ENCODE results near the gene C6orf52. TPM values are rescaled to one million over a fixed set of nuclear protein-coding genes. Genes with fewer than 3 reads are reported as not detected.

Gene C6orf52
- total RNA-seq, 6 donors from 2014 or later = 1.6 to 3.2 TPM; not detected in 4

DNA sequence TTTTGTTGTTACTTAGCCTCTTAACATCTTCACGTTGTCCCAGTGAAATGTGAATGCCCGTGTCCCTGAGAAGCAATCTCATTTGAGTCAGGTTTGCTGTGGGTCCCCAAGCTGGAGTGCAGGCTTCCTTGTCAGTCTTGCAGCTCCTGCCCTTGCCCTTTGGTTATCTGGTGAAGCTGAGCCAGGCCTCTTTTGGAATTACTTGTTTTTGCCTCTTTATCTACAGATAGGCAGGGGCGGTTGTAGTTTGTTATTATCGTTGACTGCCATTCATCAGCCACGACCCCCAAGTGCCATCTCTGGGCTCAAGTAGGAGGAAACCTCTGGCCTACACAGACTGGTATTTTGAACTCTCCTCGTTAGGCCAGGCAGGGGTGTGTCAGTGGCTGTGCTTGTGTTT, 30.6 kb upstream of the C6orf52 start:
- Histone ChIP-seq H3K27ac (no peak overlapping the region), H3K9me3 (no peaks in the 10 kb centered on the region), H3K4me3 (no peak overlapping the region), H3K27me3 (no peaks in the 10 kb centered on the region), H3K36me3 (peaks cover 2 to 36% (median 27%) of the 10 kb centered on the region in 4 donors), H3K4me1 (peaks cover 15 to 48% (median 25%) of the 10 kb centered on the region in 4 donors)
- DNase-seq (no peak), ATAC-seq (ENCODE audit: low FRiP score in 2 of 2) (no peak)
- TF ChIP-seq EP300 (IDR thresholded peaks at IDR 0.05) (no peak), POLR2A (IDR thresholded peaks at IDR 0.05) (no peak), POLR2AphosphoS5 (IDR thresholded peaks at IDR 0.05) (no peak)
- TF ChIP-seq, protein P1, sequence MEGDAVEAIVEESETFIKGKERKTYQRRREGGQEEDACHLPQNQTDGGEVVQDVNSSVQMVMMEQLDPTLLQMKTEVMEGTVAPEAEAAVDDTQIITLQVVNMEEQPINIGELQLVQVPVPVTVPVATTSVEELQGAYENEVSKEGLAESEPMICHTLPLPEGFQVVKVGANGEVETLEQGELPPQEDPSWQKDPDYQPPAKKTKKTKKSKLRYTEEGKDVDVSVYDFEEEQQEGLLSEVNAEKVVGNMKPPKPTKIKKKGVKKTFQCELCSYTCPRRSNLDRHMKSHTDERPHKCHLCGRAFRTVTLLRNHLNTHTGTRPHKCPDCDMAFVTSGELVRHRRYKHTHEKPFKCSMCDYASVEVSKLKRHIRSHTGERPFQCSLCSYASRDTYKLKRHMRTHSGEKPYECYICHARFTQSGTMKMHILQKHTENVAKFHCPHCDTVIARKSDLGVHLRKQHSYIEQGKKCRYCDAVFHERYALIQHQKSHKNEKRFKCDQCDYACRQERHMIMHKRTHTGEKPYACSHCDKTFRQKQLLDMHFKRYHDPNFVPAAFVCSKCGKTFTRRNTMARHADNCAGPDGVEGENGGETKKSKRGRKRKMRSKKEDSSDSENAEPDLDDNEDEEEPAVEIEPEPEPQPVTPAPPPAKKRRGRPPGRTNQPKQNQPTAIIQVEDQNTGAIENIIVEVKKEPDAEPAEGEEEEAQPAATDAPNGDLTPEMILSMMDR (IDR thresholded peaks at IDR 0.05) = no peak
- WGBS, 2 donors = 77 to 92% methylated on average over 3 to 6 of the region's 6 CpGs

DNA sequence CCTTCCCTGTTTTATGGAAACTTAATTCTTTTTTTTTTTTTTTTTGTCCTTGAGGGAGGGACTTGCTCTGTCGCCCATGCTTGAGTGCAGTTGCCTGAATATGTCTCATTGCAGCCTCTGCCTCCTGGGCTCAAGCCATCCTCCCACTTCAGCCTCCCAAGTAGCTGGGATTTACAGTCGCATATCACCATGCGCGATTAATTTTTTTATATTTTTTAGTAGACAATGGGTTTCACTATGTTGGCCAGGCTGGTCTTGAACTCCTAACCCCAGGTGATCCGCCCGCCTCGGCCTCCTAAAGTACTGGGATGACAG, 29.1 kb upstream of the C6orf52 start:
- no peaks in the 10 kb centered on the region for H3K27me3 ChIP-seq
- no peak for DNase-seq

GRCh38 chr6:10722820-10723566, 28.6 kb upstream of the C6orf52 start, which contains the start of gene TMEM14C:
Gene TMEM14C, plus strand, starts transcription at chr6:10723070. Its CDS starts 1,544 bp downstream, at chr6:10724614.
- Histone ChIP-seq H3K27ac (peak within 1 kb of the TSS; percentile 81 to 88 (median 86)), H3K27me3 (no peaks in the 10 kb centered on the region), H3K4me3 (peak within 1 kb of the TSS; percentile 46 to 82 (median 64)), H3K9me3 (no peaks in the 10 kb centered on the region), H3K4me1 (peaks cover 15 to 54% (median 25%) of the 10 kb centered on the region in 4 donors), H3K36me3 (peaks cover 2 to 16% (median 11%) of the 10 kb centered on the region in 4 donors)
- WGBS, 2 donors = 1% methylated on average over 30 to 55 of the region's 55 CpGs
- ATAC-seq (ENCODE audit: low FRiP score in 2 of 2) (peak; percentile 99), DNase-seq (peak; percentile 98 to 100)
- peak in 1 of 4 donors; percentile 43 for TF ChIP-seq EP300 (IDR thresholded peaks at IDR 0.05)
- TF ChIP-seq, protein P1 (IDR thresholded peaks at IDR 0.05) = peak in 1 of 6 experiments; percentile 15
- peak in 2 of 4 donors; percentile 72 to 90 for TF ChIP-seq POLR2A (IDR thresholded peaks at IDR 0.05)
- TF ChIP-seq POLR2AphosphoS5 (IDR thresholded peaks at IDR 0.05) = peak; percentile 78 to 95

More for the DNA sequence above, 29.1 kb upstream of the C6orf52 start:
- no peak for TF ChIP-seq POLR2A (IDR thresholded peaks at IDR 0.05)
- TF ChIP-seq, protein P1 (IDR thresholded peaks at IDR 0.05) = no peak
- no peak for TF ChIP-seq POLR2AphosphoS5 (IDR thresholded peaks at IDR 0.05)
- no peak for TF ChIP-seq EP300 (IDR thresholded peaks at IDR 0.05)
- H3K27ac ChIP-seq = peak overlapping the region; percentile 81 to 88 (median 86)
- no peaks in the 10 kb centered on the region for H3K9me3 ChIP-seq
- ATAC-seq (ENCODE audit: low FRiP score in 2 of 2) = peak in 1 of 2 donors; percentile 8
- peak overlapping the region; percentile 46 to 82 (median 64) for H3K4me3 ChIP-seq
- H3K4me1 ChIP-seq = peaks cover 15 to 54% (median 25%) of the 10 kb centered on the region in 4 donors
- 33 to 39% methylated on average over 7 of the region's 7 CpGs for WGBS, 2 donors
- H3K36me3 ChIP-seq = peaks cover 2 to 21% (median 16%) of the 10 kb centered on the region in 4 donors

DNA sequence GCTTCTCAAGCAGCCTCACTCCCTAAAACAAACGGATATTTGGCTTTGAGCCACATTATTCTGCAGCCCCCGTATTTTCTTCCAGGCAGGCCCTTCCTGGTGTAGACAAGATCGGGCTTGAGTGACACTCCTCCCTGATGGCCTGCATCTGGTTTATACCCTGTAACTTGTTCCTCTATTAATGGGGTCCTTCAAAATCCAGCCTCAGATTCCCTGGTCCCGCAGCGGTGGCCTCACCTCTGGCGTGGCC, 28.1 kb upstream of the C6orf52 start:
- DNase-seq = no peak
- H3K9me3 ChIP-seq = no peaks in the 10 kb centered on the region
- TF ChIP-seq, protein P1 (IDR thresholded peaks at IDR 0.05) = no peak
- TF ChIP-seq POLR2AphosphoS5 (IDR thresholded peaks at IDR 0.05) (no peak), EP300 (IDR thresholded peaks at IDR 0.05) (no peak)
- H3K4me1 ChIP-seq = peaks cover 15 to 54% (median 25%) of the 10 kb centered on the region in 4 donors
- peaks cover 2 to 14% (median 9%) of the 10 kb centered on the region in 4 donors for H3K36me3 ChIP-seq
- H3K27me3 ChIP-seq = no peaks in the 10 kb centered on the region
- H3K4me3 ChIP-seq = peak overlapping the region; percentile 15 to 82 (median 64)
- ATAC-seq (ENCODE audit: low FRiP score in 2 of 2) = no peak
- peak overlapping the region; percentile 81 to 88 (median 86) for H3K27ac ChIP-seq
- WGBS, 2 donors = 0 to 7% methylated on average over 3 to 5 of the region's 6 CpGs

Measured in upper lobe of left lung (tissue), 6 donors.